PFSK-1 (cell line): ENCODE measurements around the gene KRT13.

ENCODE experiments used
- POLR2AphosphoS5 ChIP-seq: IDR thresholded peaks from 2 replicates; pipeline ENCODE4 v1.6.1; 2012; ENCODE audit warnings: low read depth, mild to moderate bottlenecking, control low read depth, low read length, moderate library complexity
- REST ChIP-seq, 2 experiments: IDR thresholded peaks; 2 replicates each; pipeline versions ENCODE4 v1.6.1 to v1.8.0; 2011 to 2012; ENCODE audit warnings: low read depth in 2 of 2, low read length in 2 of 2, control low read depth in 1 of 2, inconsistent platforms in 1 of 2, mild to moderate bottlenecking in 1 of 2, moderate library complexity in 1 of 2; ENCODE audit not compliant: insufficient read depth in 1 of 2
- SIN3A ChIP-seq: IDR thresholded peaks from 2 replicates; pipeline ENCODE4 v1.6.1; 2012; ENCODE audit warnings: mild to moderate bottlenecking, low read length, moderate library complexity, borderline replicate concordance; ENCODE audit not compliant: insufficient read depth

- TF ChIP-seq SIN3A (no peak), POLR2AphosphoS5 (no peak), REST (IDR thresholded peaks at IDR 0.05; ENCODE audit: insufficient read depth in 1 of 2, low read depth in 2 of 2, low read length in 2 of 2) (no peak)
Observed at GRCh38 chr17:41503202-41503601, 2.2 kb downstream of the KRT13 start.
